Ammon's horn (tissue), 1 donor: ENCODE measurements around the gene AFAP1.
A peak's percentile ranks its signal among the peaks of the same experiment; 100 is the strongest.

ENCODE experiments used
- DNase-seq: peaks from one replicate; pipeline ENCODE4 v3.0.0-alpha.2; 2016; ENCODE audit warnings: low spot score

AFAP1 gene

DNA sequence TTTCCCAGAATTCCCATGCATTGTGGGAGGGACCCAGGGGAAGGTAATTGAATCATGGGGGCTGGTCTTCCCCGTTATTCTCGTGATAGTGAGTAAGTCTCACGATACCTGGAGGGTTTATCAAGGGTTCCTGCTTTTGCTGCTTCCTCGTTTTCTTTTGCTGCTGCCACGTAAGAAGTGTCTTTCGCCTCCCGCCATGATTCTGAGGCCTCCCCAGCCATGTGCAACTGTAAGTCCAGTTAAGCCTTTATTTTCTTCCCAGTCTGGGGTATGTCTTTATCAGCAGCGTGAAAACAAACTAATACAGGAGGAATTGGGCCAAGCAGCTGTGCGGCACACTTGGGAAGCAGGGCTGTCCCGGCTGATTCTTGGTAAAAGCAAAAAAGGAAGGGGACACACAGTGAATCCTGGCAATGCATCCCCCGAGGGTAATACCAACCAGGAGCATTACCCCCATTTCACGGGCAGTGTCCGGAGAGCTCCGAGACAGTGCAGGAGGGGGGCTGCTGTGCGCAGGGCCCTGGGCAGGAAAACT lies 185.7 kb downstream of the AFAP1 start:
- no peak for DNase-seq

DNA sequence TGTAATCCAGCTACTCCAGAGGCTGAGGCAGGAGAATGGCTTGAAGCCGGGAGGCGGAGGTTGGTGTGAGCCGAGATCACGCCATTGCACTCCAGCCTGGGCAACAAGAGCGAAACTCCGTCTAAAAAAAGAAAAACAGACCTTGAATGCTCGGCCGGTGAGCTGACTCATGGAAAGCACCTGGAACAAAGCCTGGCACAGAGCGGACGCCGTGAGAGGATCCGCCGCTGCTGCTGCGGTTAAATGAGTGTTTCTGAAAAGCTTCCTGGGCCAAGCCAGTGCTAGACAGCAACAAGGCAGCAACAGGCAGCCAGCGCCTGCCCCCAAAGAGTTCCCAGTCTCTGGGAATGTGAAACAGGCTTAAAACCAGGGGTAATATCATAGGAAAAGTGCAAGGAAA lies 186.4 kb downstream of the AFAP1 start:
- no peak for DNase-seq

GRCh38 chr4:7752649-7753048 lies 187.0 kb downstream of the AFAP1 start:
- DNase-seq: no peak

GRCh38 chr4:7750972-7751371 lies 188.7 kb downstream of the AFAP1 start:
- no peak for DNase-seq

- DNase-seq: no peak
These were observed 189.1 kb downstream of the AFAP1 start for GRCh38 chr4:7750523-7750922.

- DNase-seq: no peak
These were observed 192.1 kb downstream of the AFAP1 start for GRCh38 chr4:7747566-7747965.

DNA sequence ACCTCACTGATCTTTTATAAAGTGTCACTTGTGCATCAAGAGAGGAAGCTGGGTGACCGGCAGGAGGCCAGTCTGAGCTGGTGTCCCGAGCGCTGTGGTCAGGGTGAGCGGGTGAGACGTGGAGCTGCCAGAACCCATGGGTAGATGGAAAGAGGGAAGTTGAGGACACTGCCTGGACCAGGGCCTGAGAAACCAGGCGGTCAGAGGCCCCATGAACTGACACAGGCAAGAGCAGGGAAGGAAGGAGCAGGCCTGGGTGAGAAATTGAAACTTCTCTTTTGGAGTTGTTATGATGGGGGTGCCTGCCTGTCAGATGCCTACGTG lies 192.6 kb downstream of the AFAP1 start:
- DNase-seq: peak; percentile 73

- DNase-seq: peak; percentile 27
These were observed 193.2 kb downstream of the AFAP1 start for GRCh38 chr4:7746351-7747061.

DNA sequence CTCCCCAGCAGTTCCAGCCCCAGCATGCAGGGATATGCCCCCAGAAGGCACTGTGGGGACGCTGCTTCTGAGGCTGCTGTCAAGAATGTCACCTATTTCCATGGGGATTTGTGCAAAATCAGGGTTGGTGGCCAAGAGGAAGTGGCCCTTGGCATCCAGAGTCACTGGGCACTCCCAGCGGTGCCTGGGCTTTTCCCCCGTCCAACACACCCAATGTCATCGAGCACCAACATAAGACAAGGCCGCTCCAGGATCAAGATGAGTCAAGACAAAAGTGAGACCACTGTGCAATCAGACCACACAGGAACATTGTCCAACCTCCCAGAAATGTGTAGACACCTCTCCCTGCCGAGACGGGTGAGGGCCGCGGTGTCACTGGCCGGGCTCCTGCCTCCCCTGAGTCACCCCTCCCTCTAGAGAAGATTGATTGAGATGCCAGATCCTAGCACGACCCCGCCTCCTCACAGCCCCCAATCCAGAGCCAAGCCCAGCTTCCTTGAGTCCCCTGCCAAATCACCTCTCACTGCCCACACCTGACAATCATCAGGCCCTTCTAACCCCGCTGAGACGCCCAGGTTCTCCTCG lies 194.3 kb downstream of the AFAP1 start:
- no peak for DNase-seq

- DNase-seq: peak; percentile 72
These were observed 195.4 kb downstream of the AFAP1 start for GRCh38 chr4:7744142-7744804.

GRCh38 chr4:7742807-7743280 lies 196.8 kb downstream of the AFAP1 start:
- no peak for DNase-seq

DNA sequence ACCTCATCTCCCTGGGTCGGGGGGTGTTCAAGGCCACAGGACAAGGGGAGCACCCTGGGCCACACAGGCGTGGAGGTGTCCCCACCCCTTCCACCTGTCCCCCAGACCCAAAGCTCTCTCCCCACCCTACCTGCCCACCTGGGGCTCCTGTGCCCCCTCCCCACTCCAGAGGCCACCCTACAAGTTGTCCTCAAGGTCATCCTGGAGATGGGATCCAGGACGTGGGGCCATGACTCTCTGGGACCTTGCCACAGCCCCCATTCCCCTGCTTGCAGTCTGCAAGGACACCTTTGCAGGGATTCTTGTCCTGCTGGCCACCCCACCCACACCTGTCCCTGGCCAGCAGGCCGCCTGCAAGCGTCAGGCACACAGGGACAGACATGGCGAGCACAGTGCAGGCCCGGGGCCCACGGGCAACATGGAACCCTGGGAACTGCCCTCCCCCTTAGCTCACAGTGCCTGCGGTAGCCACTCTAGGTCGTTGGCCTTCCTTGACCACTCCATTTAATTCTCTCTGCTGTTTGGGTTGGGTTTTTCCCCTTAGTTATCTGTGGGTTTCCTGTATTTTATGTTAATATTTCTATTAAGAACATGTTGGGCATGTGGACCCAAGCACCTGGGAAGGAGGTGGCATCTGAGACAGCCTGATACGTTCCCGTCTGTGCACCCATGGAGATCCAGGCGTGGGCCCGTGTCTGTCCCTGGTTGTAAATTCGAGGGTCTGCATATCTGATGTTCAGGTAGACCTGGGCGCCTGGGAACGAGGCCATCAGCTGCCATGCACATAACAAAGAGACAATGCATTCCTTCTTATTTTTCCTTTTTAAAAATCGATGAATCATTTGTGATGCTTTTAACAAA lies 197.5 kb downstream of the AFAP1 start:
- no peak for DNase-seq

- no peak for DNase-seq
These were observed 198.7 kb downstream of the AFAP1 start for GRCh38 chr4:7740866-7741525.

DNA sequence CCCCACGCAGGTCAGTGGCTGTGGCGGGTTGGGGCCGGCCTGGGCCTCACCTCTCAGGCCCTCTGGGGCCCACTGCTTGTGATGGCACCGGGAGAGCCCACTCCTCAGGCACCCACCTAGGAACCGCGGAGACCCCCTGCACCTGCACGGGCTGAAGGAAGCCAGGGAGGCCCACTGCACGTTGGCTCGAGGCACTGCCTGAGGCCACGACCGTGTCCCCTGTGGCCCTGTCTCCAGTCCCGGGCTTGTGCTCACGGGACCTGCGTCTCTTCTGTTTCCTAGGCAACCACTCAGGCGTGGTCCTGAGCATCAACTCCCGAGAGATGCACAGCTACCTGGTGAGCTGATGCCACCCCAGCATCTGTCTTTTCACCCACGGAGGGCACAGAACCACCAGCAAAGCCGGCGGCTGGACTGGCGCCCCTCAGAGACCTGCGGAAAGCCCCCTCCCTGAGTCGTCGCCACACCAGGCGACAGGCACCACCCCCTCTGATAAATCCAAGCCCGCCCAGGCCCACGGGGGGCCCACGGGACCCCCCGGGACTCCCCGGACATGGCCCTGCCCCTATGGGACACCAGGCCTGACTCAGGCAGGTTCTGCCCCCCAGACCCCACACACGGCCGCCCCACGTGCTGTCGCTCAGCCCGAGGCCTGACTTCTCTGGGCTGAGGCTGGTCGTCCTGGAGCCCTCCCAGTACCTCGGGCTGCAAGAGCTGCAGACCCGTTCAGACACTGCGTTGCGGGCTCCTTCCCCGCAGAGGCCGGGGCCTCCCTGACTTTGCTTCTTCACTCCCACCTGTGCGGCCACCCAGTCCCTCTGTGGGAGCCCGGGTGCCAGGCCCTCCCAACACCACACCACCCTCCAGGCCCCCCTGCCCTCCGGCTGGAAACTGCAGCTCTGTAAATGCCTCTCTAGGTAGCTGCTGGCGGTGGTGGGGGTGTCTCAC lies 199.5 kb downstream of the AFAP1 start:
- DNase-seq: no peak

- DNase-seq: no peak
These were observed 200.4 kb downstream of the AFAP1 start for GRCh38 chr4:7739077-7739917.

GRCh38 chr4:7738458-7739076 lies 201.1 kb downstream of the AFAP1 start:
- DNase-seq: no peak

GRCh38 chr4:7737752-7738457 lies 201.8 kb downstream of the AFAP1 start:
- no peak for DNase-seq

- DNase-seq: no peak
These were observed 202.4 kb downstream of the AFAP1 start for GRCh38 chr4:7737268-7737645.
